Epithelial cell of proximal tubule (primary cell): ENCODE measurements around the gene HOXB6. TPM values are rescaled to one million over a fixed set of nuclear protein-coding genes. Genes with fewer than 3 reads are reported as not detected.

Experiments used
- DNase-seq: peaks from one replicate; pipeline ENCODE4 v3.0.0-alpha.2; 2011; ENCODE audit warnings: low read depth
- H3K4me3 ChIP-seq: 2 replicates; pipeline ENCODE4 v1.5.1; 2011; ENCODE audit warnings: low read depth, mild to moderate bottlenecking, low read length
- total RNA-seq: library from RNA; depleted of rRNA; stranded (reverse); fragments of >200 nt; gene quantifications from 2 replicates; pipeline ENCODE4 v1.2.3, GENCODE V29; 2015
- TF ChIP-seq, protein P1 (sequence below): conservative IDR thresholded peaks from 2 replicates; pipeline ENCODE4 v1.5.1; 2012; ENCODE audit warnings: low read depth, mild to moderate bottlenecking, low read length

Gene HOXB6
- total RNA-seq, 1 donor from 2014 or later = 55.6 TPM

DNA sequence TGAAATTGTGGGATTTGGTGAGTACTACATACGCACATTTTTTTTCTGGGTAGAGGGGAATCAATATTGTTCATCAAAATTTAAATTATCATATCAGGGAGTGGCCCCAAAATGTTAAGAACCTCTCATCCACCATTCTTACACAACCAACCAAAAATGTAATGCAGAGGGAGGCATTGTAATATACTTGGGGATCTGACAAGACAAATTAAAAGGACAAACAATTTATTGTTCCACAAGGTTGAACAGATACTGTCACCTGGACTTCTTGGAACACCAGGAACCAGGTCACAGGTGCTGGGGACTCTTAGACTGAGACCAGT lies 36.0 kb upstream of the HOXB6 start:
- DNase-seq = no peak

DNA sequence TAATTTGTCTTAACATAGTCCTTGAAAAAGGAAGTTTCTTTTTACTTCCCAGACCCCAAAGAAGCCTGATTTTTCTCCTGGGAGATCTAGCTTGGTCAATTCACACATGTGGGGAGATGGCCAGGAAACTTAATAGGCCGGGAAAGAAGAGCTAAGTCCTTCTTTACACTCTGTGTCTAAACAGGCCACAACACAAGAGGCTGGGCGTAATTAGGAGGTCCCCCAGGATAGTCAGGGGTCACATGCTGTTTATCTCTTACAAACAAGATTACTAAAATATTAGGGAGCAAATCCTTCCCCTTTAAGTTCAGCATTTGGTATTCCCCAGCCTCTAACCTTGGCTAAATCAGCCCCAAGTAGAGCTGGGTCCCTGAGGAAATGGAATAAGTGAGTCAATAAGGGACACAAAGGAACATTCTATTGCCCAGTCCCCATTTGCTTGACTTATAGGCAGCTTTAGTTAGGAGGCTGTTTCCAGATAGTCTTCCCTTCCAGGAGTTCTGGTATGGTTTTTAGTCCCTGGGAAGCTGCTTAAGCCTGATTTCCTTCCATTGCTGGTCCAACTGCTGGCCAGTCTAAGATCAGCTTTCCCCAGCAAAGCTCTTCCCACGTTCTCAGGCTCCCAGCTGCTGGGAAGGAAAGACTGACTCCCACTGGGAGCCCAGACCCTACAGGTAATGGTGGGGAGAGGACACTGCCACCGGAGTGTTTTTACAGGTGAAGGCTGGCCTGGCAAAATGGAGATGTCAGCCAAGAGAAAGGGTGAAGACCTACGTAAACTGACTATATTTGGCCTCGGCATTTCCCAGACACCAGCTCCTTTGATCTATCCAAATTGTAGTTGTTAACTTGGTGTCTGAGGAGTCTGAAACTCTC lies 35.4 kb upstream of the HOXB6 start:
- TF ChIP-seq, protein P1, sequence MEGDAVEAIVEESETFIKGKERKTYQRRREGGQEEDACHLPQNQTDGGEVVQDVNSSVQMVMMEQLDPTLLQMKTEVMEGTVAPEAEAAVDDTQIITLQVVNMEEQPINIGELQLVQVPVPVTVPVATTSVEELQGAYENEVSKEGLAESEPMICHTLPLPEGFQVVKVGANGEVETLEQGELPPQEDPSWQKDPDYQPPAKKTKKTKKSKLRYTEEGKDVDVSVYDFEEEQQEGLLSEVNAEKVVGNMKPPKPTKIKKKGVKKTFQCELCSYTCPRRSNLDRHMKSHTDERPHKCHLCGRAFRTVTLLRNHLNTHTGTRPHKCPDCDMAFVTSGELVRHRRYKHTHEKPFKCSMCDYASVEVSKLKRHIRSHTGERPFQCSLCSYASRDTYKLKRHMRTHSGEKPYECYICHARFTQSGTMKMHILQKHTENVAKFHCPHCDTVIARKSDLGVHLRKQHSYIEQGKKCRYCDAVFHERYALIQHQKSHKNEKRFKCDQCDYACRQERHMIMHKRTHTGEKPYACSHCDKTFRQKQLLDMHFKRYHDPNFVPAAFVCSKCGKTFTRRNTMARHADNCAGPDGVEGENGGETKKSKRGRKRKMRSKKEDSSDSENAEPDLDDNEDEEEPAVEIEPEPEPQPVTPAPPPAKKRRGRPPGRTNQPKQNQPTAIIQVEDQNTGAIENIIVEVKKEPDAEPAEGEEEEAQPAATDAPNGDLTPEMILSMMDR = no peak
- no peak for DNase-seq
- H3K4me3 ChIP-seq = no peak overlapping the region

More for the DNA sequence above, 36.0 kb upstream of the HOXB6 start:
- H3K4me3 ChIP-seq = no peak overlapping the region
- TF ChIP-seq, protein P1 = no peak

DNA sequence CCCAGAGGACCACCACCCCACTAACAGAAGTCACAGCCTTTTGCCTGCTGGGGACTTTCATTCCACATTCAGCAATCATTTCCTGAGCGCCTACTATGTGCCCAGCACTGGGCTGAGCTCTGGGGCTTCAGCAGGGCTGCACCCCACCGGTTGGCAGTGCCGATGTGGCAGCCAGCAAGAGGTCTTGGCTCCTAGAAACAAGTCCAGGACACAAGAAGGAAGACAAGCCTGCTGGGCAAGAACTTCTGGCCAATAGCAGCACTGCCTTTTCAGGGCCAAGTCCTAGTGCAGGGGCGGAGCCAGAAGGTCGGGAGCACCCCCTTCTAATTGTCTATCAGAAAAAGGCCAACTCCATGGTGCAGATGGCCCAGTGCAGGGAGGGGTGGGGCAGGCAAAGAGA lies 34.4 kb upstream of the HOXB6 start:
- no peak for DNase-seq
- no peak overlapping the region for H3K4me3 ChIP-seq
- TF ChIP-seq, protein P1 = no peak

DNA sequence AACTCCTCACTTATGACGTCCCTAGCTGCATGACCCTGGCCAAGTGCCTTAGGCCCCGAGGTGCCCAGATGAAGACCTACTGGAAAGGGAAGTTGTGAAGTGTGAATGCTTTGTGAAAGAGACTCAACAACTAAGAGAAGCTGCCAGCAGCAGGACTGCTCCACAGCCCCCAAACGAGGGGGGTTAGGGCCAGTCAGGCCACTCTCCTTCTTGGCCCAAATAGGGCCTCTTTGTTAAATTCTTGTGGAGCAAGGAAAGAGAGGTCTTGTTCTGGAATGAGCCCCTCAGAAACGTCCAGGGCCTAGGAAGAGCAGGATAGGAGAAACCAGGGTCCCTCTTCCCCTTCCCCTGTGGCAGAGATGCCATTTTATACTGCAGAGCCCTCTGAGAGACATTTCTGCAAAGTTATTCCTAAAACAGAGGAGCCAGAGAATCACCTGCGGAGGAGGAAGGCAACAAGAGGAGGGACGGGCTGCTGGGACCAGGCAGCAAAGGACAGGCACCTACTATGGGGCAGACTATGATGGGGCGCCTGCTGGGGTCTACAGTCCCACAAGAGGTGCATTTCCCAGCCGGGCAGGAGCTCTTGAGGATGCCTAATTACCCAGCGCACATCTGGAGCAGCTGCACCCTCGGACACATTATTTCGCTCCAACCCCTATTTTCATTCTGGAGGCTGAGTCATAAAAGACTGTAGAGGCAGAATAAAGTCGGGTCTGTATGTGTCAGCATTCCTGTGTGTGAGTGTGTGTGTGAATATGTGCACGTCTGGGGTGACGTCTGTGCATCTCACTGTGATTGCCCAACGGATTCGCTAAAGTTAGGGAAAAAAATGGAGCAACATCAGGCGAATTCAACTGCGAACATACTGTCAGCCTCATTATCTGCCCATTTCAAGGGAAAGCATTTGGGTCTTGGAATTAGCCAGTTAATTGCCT lies 32.8 kb upstream of the HOXB6 start:
- DNase-seq = no peak
- TF ChIP-seq, protein P1 = no peak
- no peak overlapping the region for H3K4me3 ChIP-seq

DNA sequence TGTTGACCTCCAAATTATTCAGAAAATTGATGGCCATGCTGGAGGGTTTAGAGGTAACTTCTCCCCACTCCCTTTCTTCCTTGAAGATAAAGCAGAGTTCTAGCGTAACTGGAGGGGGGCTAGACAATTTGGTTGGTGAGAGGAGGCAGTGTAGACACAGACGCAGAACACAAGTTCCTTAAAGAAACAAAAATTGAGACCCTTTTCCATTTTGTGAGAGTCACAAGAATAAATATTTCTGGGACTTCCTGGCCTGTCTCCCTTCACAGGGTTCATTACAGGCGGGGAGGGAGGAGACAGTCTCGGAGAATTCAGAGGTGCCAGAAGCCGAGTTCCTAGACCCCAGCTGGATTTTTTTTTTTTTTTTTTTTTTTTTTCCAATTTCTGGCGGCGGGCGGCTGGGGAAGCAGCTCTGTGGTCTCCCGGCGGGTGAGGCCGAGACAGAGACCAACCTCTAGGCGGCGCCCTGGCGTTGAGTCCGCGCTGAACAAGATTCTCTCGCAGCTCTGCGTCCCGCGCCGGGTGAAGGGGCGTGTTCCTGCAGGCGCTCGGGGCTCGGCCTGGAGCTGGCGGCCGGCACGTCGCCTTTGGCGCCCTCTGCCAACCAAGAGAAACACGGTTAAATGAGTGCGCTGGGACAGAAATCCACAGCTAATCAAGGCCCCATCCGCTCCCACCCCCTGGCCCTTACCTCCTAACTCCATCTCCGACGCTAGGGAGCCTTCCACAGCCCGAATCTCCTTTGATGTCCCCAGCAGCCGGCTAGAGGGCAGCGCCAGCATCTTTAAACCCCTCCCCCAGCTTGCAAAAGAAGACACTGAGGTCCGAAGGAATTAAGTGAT lies 31.6 kb upstream of the HOXB6 start:
- DNase-seq = no peak
- peak overlapping the region; percentile 15 for H3K4me3 ChIP-seq
- TF ChIP-seq, protein P1 = peak; percentile 66

DNA sequence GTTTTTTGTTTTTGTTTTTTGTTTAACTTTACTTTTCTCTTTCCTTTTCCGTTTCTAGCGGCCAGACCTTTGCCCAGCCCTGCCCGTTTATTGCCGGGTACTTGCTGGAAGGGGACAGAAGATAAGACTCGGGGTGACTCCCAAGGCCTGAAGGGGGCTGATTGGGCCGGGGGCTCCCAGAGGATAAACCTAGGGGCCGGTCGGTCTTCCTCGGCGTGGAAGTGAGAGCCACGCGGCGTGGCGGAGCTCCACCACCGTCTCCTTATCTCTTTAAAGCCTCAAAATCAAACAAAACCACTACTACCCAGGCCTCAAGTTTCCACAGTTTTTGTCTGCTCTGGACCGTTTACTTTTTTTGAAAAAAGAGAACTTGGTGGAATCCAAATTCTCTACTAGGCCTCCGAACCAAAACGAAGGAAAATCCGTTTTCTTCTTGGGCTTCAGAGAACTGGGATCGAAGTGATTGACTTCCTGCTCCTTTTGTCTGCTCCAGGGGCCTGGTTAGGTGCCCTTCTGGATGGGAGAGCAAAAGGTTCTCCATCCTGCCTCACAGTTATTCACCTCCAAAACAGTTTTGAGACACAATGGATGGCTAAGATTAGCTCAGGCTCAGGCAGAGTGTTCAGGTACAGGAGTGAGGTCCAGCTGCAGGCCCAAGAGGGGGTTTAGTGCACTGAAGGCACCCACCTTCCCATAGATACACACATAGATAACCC lies 29.9 kb upstream of the HOXB6 start:
- TF ChIP-seq, protein P1 = no peak
- H3K4me3 ChIP-seq = no peak overlapping the region
- no peak for DNase-seq
